Measurements from ENCODE around the gene NXT2. TPM values are rescaled to one million over a fixed set of nuclear protein-coding genes. Genes with fewer than 3 reads are reported as not detected.
"Not testable (repeated sequence)": the region's sequence is repeated elsewhere in the genome, so short reads cannot be mapped to it uniquely, and the experiment has no call there.

NXT2 gene
- 12.5 and 14.1 TPM in 2 replicates for total RNA-seq

GRCh38 chrX:109536439-109537323, at the start of gene NXT2:
TSS of gene NXT2 (plus strand) at chrX:109536844. CDS start at chrX:109537007, 163 bp downstream.
- H3K27ac Mint-ChIP-seq: peak within 1 kb of the TSS; percentile 99
- peaks cover 1% of the 10 kb centered on the region for H3K36me3 Mint-ChIP-seq (ENCODE audit: low read depth)
- H3K27me3 Mint-ChIP-seq: peaks cover 4% of the 10 kb centered on the region
- peaks cover 14% of the 10 kb centered on the region for H3K4me1 Mint-ChIP-seq
- intact Hi-C loops (cut with micrococcal nuclease): loop anchor here (1.0 to 10.0 kb wide), 4 partner anchors 198 to 1444 kb away; partner anchors contain the start of genes ACSL4, AMMECR1, ATG4A and PSMD10
- H3K4me3 Mint-ChIP-seq: peak within 1 kb of the TSS; percentile 98
- peak; percentile 95 for DNase-seq
- H3K9me3 Mint-ChIP-seq: peaks cover 13% of the 10 kb centered on the region

GRCh38 chrX:109487640-109488039, 49.0 kb upstream of the NXT2 start:
- Mint-ChIP-seq H3K9me3 (no peaks in the 10 kb centered on the region), H3K27me3 (peaks cover 9% of the 10 kb centered on the region), H3K4me3 (no peak overlapping the region), H3K36me3 (ENCODE audit: low read depth) (no peaks in the 10 kb centered on the region), H3K27ac (no peak overlapping the region), H3K4me1 (no peaks in the 10 kb centered on the region)
- intact Hi-C loops (cut with micrococcal nuclease): loop anchor here (10.0 kb wide), 1 partner anchor 227 kb away; no protein-coding TSS in a partner anchor
- DNase-seq: no peak

GRCh38 chrX:109489174-109489573, 47.5 kb upstream of the NXT2 start:
- Mint-ChIP-seq H3K9me3 (no peaks in the 10 kb centered on the region), H3K4me3 (no peak overlapping the region), H3K36me3 (ENCODE audit: low read depth) (no peaks in the 10 kb centered on the region), H3K27ac (no peak overlapping the region), H3K27me3 (peaks cover 4% of the 10 kb centered on the region), H3K4me1 (no peaks in the 10 kb centered on the region)
- DNase-seq: no peak
- intact Hi-C loops (cut with micrococcal nuclease): loop anchor here (10.0 kb wide), 1 partner anchor 226 kb away; no protein-coding TSS in a partner anchor

GRCh38 chrX:109498434-109498833, 38.2 kb upstream of the NXT2 start:
- no peak for DNase-seq
- H3K36me3 Mint-ChIP-seq (ENCODE audit: low read depth): no peaks in the 10 kb centered on the region

GRCh38 chrX:109501176-109501575, 35.5 kb upstream of the NXT2 start:
- no peaks in the 10 kb centered on the region for H3K4me1 Mint-ChIP-seq
- H3K4me3 Mint-ChIP-seq: no peak overlapping the region
- intact Hi-C loops (cut with micrococcal nuclease): no loop called here
- H3K27me3 Mint-ChIP-seq: peaks cover under 1% of the 10 kb centered on the region
- H3K9me3 Mint-ChIP-seq: no peaks in the 10 kb centered on the region
- no peak overlapping the region for H3K27ac Mint-ChIP-seq
- DNase-seq: no peak
- no peaks in the 10 kb centered on the region for H3K36me3 Mint-ChIP-seq (ENCODE audit: low read depth)

More at GRCh38 chrX:109498434-109498833, 38.2 kb upstream of the NXT2 start:
- H3K4me3 Mint-ChIP-seq: no peak overlapping the region
- H3K27me3 Mint-ChIP-seq: peaks cover 4% of the 10 kb centered on the region
- intact Hi-C loops (cut with micrococcal nuclease): no loop called here
- no peaks in the 10 kb centered on the region for H3K9me3 Mint-ChIP-seq
- H3K4me1 Mint-ChIP-seq: no peaks in the 10 kb centered on the region
- H3K27ac Mint-ChIP-seq: no peak overlapping the region

GRCh38 chrX:109508915-109509314, 27.7 kb upstream of the NXT2 start:
- Mint-ChIP-seq H3K4me3 (no peak overlapping the region), H3K27ac (no peak overlapping the region), H3K27me3 (peaks cover 26% of the 10 kb centered on the region), H3K36me3 (ENCODE audit: low read depth) (no peaks in the 10 kb centered on the region), H3K9me3 (no peaks in the 10 kb centered on the region), H3K4me1 (no peaks in the 10 kb centered on the region)
- intact Hi-C loops (cut with micrococcal nuclease): no loop called here
- no peak for DNase-seq

GRCh38 chrX:109511113-109511512, 25.5 kb upstream of the NXT2 start:
- H3K9me3 Mint-ChIP-seq: no peaks in the 10 kb centered on the region
- peaks cover 28% of the 10 kb centered on the region for H3K27me3 Mint-ChIP-seq
- intact Hi-C loops (cut with micrococcal nuclease): no loop called here
- H3K4me1 Mint-ChIP-seq: no peaks in the 10 kb centered on the region
- no peak overlapping the region for H3K27ac Mint-ChIP-seq
- H3K36me3 Mint-ChIP-seq (ENCODE audit: low read depth): no peaks in the 10 kb centered on the region
- H3K4me3 Mint-ChIP-seq: no peak overlapping the region
- DNase-seq: no peak

- peaks cover 3% of the 10 kb centered on the region for H3K27me3 Mint-ChIP-seq
- no peaks in the 10 kb centered on the region for H3K36me3 Mint-ChIP-seq (ENCODE audit: low read depth)
- no peak overlapping the region for H3K4me3 Mint-ChIP-seq
- intact Hi-C loops (cut with micrococcal nuclease): no loop called here
- no peak for DNase-seq
- H3K4me1 Mint-ChIP-seq: no peaks in the 10 kb centered on the region
- no peaks in the 10 kb centered on the region for H3K9me3 Mint-ChIP-seq
- H3K27ac Mint-ChIP-seq: no peak overlapping the region
Observed at GRCh38 chrX:109519001-109519400, 17.6 kb upstream of the NXT2 start.

GRCh38 chrX:109533005-109533404, 3.6 kb upstream of the NXT2 start:
- Mint-ChIP-seq H3K4me1 (peaks cover 14% of the 10 kb centered on the region), H3K36me3 (ENCODE audit: low read depth) (no peaks in the 10 kb centered on the region), H3K27ac (no peak overlapping the region), H3K4me3 (no peak overlapping the region), H3K9me3 (peaks cover 13% of the 10 kb centered on the region), H3K27me3 (peaks cover 10% of the 10 kb centered on the region)
- intact Hi-C loops (cut with micrococcal nuclease): loop anchor here (10.0 kb wide), 2 partner anchors 202 to 782 kb away; partner anchors contain the start of genes ACSL4 and AMMECR1
- DNase-seq: no peak

GRCh38 chrX:109533631-109534030, 3.0 kb upstream of the NXT2 start:
- Mint-ChIP-seq H3K27ac (no peak overlapping the region), H3K4me1 (peaks cover 14% of the 10 kb centered on the region), H3K4me3 (no peak overlapping the region), H3K27me3 (peaks cover 9% of the 10 kb centered on the region), H3K36me3 (ENCODE audit: low read depth) (no peaks in the 10 kb centered on the region), H3K9me3 (peaks cover 13% of the 10 kb centered on the region)
- intact Hi-C loops (cut with micrococcal nuclease): loop anchor here (10.0 kb wide), 2 partner anchors 201 to 781 kb away; partner anchors contain the start of genes ACSL4 and AMMECR1
- DNase-seq: no peak

- no peak overlapping the region for H3K4me3 Mint-ChIP-seq
- H3K27ac Mint-ChIP-seq: no peak overlapping the region
- H3K36me3 Mint-ChIP-seq (ENCODE audit: low read depth): peaks cover 1% of the 10 kb centered on the region
- intact Hi-C loops (cut with micrococcal nuclease): loop anchor here (5.0 to 10.0 kb wide), 3 partner anchors 200 to 1443 kb away; partner anchors contain the start of genes ACSL4, AMMECR1, ATG4A and PSMD10
- peaks cover 14% of the 10 kb centered on the region for H3K4me1 Mint-ChIP-seq
- DNase-seq: no peak
- peaks cover 7% of the 10 kb centered on the region for H3K27me3 Mint-ChIP-seq
- peaks cover 13% of the 10 kb centered on the region for H3K9me3 Mint-ChIP-seq
Observed at GRCh38 chrX:109534933-109535332, 1.7 kb upstream of the NXT2 start.

GRCh38 chrX:109535578-109535977, 1.1 kb upstream of the NXT2 start:
- intact Hi-C loops (cut with micrococcal nuclease): loop anchor here (5.0 to 10.0 kb wide), 3 partner anchors 199 to 1443 kb away; partner anchors contain the start of genes ACSL4, AMMECR1, ATG4A and PSMD10
- DNase-seq: no peak
- Mint-ChIP-seq H3K9me3 (peaks cover 13% of the 10 kb centered on the region), H3K36me3 (ENCODE audit: low read depth) (peaks cover 1% of the 10 kb centered on the region), H3K4me1 (peaks cover 14% of the 10 kb centered on the region), H3K4me3 (peak overlapping the region; percentile 47), H3K27me3 (peaks cover 5% of the 10 kb centered on the region), H3K27ac (no peak overlapping the region)

GRCh38 chrX:109537324-109537665, 651 bp downstream of the NXT2 start:
- peak overlapping the region; percentile 99 for H3K27ac Mint-ChIP-seq
- H3K27me3 Mint-ChIP-seq: peaks cover 2% of the 10 kb centered on the region
- DNase-seq: no peak
- intact Hi-C loops (cut with micrococcal nuclease): loop anchor here (1.0 to 10.0 kb wide), 4 partner anchors 198 to 1445 kb away; partner anchors contain the start of genes ACSL4, AMMECR1, ATG4A and PSMD10
- peaks cover 13% of the 10 kb centered on the region for H3K9me3 Mint-ChIP-seq
- H3K4me3 Mint-ChIP-seq: peak overlapping the region; percentile 98
- peaks cover 14% of the 10 kb centered on the region for H3K4me1 Mint-ChIP-seq
- peaks cover 1% of the 10 kb centered on the region for H3K36me3 Mint-ChIP-seq (ENCODE audit: low read depth)

GRCh38 chrX:109539007-109539406, 2.4 kb downstream of the NXT2 start:
- H3K9me3 Mint-ChIP-seq; H3K4me1 Mint-ChIP-seq; H3K27me3 Mint-ChIP-seq; H3K27ac Mint-ChIP-seq; H3K36me3 Mint-ChIP-seq (ENCODE audit: low read depth); H3K4me3 Mint-ChIP-seq; DNase-seq: not testable (repeated sequence)
- intact Hi-C loops (cut with micrococcal nuclease): loop anchor here (5.0 to 10.0 kb wide), 3 partner anchors 196 to 1447 kb away; partner anchors contain the start of genes ACSL4, AMMECR1, ATG4A and PSMD10

All from activated CD4-positive, alpha-beta T cell treated with anti-CD3 and anti-CD28 coated beads, Interleukin-2, amount 10 ng/mL, durations not matched to agents 24 days and 14 days (primary cell).